Fibroblast of skin of right quadriceps (primary cell): Measurements from ENCODE around the gene LTB4R.

Experiments used
- DNase-seq: peaks from one replicate; pipeline ENCODE4 v3.0.0-alpha.2; 2013

Gene LTB4R

DNA sequence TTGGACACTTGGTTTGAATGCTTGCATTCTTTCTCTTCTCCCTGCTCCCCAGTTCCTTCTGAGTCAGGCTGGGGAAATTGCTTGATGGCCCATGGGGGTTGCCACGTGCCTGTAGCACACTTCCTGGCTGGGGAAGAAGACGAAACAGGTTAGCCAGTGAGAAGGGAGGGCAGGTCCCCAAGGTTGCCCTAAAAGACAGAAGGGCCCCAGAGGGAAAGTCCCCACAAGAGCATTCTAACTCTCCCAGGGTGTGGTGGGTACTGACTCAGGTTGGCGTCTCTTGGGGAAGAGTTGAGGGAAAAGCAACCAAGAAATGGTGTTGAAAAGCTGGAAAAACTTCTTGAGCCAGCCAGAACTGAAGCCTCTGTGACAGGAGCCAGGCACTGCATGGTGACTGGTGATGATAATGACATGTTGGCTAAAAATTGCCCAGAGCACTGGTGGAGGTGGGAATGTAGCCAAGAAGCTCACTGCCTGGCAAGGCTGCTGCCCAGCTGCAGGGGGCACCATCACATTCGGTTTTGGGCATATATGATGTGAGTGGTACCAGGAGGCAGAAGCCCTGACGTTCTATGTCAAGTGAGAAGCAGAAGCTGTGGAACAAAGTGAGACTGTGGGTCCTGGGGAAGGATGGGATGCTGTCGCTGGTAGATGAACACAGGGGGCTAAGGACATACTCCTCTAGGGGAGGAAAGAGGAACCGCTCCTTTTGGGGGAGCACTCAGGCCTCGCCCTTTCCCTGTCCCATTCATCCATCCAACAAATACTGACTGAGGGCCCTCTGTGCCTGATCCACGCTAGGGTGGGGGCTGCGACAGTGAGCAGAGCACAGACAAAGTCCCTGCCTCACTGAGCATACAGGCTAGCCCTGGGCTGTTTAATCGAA, 31.8 kb upstream of the LTB4R start:
- no peak for DNase-seq

DNA sequence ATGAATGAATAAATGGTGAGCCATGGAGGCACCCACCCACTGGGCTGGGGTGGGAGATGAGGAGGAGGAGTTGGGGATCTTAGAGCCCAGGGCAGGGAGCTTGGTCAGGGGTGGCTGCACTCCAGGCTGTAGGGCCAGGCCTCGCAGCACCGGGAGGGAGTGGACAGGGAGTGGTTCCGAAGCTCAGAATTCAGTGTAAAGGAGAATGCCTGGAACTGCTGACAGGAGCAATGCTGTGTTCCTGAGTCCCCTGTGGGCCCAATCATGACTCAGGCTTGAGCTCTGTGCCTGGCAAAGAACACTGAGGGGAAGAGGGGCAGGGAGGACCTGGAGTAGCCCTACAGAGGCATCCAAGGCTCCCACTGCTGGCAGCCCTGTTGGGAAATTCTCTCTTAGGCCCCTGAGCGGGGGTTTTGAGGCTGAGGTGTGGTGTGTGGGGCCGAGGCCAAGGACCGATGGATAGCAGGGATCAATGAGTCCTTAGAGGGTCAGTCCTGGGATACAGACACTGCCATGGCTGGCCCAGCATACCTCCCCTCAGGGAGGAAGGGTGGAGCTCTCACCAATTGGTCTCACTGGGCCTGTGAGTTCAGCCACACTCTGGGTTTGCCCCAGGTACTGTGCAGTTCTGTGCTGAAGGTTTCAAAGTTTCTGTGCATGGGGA, 30.4 kb upstream of the LTB4R start:
- no peak for DNase-seq

DNA sequence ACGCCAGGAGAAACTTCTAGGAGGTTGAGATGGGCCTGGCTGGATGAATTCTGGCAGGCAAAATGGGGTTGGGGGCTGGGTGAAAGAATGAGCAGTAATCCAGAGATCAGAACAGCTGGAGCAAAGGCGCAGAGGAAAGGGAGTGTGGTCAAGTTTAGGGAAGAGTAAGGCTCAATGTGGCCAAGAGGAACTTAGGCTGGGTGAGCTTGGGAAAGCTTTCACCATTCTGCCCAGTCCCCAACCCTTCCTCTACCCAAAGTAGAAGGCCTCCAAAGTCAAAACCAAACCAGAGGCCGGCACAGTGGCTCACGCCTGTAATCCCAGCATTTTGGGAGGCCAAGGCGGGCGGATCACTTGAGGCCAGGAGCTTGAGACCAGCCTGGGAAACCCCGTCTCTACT, 29.7 kb upstream of the LTB4R start:
- DNase-seq, result no peak

DNA sequence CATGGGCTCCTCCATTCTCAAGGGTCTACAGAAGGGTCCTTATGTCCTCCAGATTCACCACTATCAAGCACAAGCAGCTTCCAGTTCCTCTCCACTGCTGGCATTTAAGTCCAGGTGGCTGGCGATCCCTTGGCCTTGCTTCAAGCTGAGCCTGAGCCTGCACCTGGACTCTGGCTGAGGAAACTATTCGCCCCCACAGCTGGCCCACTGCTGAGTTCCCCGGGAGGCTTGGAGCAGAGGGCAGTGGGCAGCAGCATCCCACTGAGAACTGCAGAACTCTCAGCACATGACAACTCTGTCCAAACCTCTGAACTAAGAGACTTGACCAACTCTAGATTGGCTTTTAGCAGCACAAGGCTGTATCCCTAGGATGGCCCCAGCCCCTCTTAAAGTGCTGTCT, 28.6 kb upstream of the LTB4R start:
- no peak for DNase-seq

DNA sequence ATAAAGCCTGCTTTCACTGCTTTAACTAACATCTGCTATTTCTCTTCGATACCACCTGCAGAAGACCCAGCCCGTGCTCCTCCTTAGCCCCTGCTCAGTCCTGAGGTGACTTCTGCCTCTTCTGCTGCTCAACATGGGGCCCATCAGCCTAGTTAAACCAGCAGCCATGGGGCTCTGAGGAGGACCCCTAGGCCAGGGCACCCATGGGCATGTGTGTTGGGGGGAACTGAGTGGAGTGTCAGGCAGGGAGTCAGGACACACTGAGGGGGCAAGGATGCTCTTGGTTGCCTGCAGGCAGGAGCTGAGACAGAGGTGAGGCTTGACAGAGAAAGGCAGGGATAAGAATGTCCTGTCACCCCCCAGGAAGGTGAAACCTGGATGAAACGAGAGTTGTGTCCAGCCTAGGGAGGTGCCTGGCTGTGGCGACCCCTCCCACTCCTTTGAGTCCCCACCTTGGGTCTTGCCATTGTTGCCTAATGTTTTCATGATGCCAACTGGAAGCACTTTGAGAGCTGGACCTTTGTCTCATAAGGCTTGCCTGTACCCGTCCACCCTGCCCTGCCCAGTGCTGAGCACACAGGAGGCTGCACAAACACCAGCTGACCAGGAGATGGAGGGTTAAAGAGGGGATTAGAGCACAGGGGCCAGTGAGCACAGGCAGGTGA, 27.4 kb upstream of the LTB4R start:
- no peak for DNase-seq

DNA sequence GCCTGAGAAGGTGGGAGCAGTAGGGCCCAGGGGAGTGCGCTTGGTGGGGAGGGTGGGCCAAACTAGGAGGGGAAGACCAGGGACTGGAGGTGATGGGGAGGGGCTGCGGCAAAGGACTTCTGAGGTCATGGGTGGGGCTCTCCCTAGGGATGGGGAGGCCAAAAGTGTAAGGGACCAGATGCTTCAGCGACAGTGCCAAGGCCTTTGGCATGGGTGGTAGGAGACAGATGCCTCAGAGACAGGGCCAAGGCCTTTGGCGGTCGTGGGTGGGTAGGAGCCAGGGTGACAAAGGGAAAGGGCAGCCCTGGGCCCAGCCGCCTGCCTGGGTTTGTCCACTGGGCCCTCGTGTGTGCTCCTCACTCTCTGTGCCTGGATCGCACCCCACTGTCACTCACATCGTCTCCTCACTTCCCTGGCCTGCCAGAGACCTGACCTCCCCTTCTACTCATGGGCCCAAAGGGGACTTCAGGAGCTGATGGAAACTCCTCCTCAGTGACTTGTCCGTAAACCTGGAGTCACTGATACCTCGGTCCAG, 26.7 kb upstream of the LTB4R start:
- DNase-seq, result no peak

DNA sequence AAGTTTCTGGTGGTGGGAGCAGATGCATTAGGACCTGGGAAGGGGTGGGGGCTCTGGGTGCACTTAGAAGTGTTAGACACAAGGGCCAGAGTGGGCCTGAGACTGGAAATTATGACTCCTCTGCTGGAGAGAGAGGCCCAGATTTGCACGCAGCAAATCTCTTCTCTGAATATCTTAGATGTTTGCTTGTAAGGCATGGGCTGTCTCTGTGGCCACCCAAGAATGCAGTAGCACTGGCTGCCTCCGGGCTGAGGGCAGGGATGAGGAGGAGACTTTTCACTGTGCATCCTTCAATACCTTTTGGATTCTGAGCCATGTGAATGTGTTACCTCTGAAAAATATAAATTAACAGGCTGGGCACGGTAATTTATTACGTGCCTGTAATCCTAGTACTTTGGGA, 26.0 kb upstream of the LTB4R start:
- no peak for DNase-seq

DNA sequence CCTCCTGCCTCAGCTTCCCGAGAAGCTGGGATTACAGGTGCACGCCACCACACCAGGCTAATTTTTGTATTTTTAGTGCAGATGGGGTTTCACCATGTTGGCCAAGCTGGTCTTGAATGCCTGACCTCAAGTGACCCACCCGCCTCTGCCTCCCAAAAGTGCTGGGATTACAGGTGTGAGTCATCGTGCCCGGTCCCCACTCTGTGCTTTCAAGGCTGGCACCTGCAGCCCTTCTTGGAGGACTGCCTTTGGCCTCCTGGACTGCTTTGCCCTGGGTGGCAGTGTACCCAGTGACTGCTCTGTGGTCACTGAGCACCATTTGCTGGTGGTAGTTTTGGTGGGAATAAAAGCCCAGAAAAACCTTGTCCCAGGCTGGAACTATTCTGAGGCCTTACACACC, 24.3 kb upstream of the LTB4R start:
- no peak for DNase-seq

DNA sequence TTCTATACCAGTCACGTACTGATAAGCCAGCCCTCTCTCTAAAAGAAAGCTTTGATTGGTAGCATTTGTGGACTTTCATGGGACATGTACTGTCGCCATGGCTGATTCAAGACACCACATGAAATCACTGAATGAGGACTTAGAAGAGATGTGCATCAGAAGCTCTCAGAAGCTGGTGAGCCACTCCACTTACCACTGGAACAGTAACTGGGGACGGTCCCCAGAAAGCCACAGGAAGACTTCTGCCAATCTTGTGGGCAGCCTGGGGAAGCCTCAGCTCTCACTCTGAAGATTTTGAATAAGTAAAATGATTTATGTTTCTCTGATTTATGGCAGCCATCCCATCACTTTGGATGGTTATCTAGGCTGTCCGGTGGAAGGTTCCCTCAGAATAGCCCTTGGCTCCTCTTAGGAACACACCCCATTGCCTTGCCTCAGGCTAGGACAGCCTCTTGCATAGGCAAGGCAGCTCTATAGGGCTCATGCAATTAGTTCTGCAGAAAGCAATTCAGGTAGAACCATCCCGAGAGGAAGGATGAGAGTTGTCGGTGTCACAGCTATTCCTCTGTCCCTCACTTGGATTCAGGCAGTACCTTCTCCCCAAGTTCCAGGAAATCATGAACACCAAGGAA, 21.5 kb upstream of the LTB4R start:
- no peak for DNase-seq

DNA sequence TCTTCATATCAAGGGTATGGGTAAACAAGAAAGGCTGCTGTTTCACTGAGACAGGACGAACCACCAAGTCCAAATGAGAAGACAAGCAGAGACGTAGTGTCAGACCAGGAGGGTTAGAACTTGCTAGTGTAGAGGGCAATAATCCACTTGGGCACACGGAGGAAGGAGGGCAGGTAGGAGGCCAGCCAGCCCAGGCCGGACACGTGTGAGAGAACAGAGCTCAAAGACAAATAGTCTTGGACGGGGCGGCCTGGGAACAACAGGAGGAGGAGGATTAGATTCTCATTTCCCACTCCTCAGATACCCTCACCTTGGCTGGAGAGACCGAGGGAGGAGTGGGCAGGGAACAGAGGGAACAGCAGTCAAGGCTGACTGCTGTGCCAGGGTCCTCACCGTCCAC, 20.6 kb upstream of the LTB4R start:
- no peak for DNase-seq

DNA sequence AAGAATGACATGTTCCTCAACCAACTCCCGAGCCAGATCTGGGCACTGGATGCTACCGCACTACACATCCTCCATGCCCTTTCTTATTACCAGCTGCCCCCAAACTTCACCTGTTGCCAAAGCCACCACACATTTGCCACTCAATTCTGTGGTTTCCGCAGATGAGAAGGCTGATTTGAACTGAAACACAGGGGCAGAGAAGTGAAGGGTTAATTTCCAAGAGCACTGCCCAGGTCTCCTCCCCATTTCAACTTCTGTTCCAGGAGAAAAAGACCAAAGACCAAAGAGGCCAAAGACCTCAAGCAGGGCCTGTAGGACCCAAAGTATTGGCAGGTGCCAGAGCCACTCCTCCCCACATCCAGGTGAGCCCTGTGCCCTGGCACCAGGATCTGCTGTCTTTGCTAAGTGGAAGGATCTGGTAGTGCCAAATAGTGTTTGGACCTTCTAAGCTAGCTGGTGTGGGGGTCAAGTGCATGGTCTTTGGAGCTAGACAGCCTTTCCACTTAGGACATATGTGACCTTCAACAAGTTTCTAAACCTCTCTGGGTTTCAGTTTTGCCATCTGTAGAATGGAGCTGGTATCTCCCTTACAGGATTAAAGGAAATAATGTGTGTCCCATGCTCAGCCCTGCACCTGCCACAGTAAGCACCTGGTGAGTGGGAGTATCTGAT, 19.7 kb upstream of the LTB4R start:
- no peak for DNase-seq

DNA sequence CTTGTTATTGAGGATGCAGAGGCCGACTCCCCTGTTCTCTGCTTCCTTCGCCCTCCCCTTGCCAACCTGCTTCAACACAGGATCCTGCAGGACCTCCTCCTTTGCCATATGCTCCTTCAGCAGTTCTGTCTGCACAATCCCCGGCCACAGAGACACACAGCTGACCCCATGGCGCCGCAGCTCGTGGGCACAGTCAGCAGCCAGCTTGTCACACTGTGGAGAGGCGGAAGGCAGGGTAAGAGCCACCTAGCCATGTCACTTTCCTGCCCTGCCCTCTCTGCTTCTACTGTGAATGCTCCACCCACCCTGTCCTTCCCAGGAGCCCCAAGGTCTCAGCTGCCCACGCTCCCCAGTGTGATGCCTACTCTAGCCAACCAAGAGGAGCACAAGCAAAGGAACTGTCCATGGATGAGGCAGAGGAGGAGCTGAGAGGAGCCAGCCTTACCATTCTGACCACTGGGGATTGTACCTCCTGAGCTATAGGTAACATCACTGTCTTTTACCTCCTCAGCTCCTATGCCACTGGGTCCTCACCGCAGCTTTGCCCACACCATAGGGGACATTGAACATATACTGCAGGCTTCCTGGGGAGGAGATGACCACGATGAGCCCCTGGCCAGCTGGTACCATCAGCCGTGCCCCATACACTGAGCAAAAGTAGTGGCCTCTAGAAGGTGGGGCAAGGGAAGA, 19.0 kb upstream of the LTB4R start:
- DNase-seq, result no peak

DNA sequence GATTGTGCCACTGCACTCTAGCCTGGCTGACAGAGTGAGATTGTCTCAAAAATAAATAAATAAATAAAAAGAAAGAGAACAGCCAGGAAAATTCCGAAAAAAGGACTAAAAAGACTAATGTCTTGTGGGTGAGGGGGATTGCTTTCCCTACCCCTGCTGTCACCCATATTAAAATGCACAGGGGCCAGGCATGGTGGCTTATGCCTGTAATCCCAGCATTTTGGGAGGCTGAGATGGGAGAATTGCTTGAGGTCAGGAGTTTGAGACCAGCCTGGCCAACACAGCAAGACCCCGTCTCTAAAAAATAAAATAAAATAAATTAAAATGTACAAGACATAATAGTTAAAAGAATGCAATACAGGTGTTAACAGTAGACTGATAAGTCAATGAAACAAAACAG, 17.8 kb upstream of the LTB4R start:
- DNase-seq, result no peak

DNA sequence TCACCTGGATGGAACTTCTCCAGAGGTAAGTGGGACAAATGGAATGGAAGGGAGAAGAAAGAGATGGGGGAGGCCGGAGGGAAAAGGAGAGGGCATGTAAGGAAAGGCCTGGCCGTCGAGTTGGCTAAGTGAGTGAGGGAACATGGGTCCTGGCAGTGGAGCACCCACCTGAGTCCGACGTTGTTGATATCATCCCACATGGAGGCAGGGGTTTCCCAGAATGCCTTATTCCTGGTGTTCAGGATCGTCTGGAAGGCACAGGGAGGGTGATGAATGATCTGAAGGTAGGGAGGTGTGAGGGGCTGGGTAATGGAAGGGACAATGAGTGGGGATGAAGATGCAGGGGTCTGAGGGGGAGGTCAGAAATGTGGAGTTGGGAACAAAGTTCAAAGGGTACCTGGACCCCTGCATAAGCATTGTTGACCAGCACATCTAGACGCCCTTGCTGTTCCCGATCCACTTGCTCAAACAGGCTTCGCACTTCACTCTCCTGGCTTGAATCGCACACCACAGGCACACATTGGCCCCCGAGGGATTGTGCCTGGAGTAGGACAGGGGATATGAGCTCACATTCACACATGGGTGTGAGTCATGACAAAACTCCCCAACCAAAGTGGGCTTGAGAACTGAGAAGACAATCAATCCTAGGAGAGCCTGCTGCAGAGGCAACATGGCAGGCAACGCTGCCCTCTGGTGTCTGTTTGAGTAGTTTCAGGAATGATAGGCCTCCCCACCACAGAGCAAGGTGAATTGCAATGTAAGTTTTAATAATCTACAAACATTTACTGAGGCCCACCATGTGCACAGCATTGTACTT, 14.8 kb upstream of the LTB4R start:
- peak; percentile 93 for DNase-seq

DNA sequence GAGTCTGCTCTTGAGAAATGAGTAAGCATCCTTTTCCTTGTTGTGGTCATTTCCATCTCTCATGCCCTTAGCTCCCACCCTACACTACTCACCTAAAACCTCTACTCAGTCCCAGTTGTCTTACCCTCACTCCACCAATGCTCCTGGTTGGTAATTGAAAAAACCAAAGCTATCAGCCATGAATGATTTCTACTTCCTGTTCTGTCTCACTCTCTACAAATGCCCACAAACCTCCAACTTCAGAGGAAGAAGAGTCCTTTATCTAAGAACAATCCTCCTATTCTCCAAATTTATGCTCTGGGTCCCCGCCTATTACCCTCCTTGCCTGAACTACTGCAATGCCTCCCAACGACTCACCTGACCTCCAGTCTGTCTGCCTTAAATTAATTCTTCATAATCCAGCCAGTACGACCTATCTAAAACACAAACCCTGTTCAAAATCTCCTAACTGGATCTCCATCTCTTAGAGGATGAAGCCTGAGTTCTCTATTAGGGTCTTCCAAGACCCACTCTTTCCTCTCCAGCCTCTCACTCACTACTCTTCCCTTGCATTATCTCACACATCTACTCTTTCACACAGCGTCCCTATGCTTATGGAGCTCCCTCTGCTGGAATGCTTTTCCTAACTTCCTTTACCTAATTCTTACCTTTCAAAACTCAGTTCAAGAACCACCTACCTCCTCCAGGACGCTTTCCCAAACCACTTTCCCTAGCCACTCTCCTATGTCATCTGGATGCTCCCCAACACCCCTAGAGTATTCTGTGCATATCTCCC, 13.9 kb upstream of the LTB4R start:
- DNase-seq, result peak; percentile 18

DNA sequence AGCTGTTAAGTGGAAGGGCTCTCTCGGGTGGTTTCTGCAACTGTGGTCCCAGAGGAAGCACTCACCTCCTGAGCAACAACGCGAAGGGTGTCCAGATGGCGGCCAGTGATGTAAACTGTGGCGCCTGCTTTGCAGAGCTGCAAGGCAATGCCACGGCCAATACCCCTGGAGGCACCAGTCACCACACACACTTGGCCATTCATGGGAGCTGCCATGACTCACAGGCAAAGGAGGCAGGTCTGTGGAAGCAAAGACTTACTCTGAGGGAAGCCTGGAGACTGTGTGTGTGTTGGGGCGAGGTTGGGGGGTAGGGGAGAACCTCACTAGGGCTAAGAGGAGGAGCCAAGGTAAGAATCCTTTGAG, 12.4 kb upstream of the LTB4R start:
- DNase-seq, result peak; percentile 38

DNA sequence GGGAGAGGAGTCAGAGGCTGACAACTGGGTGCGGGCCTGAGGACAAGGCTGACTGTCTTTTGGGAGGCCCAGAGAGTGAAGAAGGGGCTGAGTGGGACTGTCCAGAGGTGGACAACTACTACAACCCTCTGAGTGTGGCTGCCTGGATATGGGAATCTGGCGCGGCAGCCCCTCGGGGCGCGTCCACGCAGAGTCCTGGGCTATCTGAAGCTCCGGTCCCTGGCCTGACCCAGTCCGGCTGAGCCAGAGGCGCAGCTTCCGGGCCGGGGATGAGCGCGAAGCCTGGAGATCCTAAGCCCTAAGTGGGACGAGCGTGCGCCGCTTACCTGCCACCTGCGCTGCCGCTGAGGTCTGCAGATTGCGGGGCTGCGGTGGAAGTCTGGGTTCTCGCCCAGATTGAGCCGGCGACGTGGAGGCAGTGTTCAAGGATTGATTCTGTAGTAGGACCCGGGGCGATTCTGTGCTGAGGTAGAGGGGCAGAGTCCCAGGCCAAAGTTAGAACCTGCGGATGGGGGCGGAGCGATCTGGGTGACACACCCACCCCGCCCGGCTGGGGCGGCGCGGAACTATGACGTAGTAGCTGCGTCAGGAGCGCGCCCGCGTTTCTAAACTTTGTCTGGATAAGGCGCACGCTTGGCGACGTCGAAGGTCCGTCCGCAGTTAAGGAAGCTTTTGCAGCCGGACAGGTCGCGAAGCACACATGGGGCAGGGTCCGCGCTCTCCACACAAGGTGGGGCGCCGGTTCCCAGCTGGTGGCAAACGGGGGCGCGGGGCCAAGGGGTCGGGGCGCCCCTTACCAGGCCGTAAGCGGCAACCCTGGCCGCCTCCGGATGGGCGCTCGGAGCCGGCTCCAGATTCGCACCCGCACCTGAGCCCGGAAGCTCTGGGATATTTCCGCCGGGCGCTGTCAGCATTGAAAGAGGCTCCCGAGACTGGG, 11.8 kb upstream of the LTB4R start, which contains the start of the genes DHRS1 and NOP9:
DHRS1 (minus strand) TSS at position 526 of the 937 bp plus-strand sequence. CDS start 674 bp downstream, outside the sequence.
NOP9 (plus strand) TSS at position 596 of the 937 bp plus-strand sequence; CDS start at position 701, 105 bp downstream.
- peak; percentile 85 for DNase-seq

DNA sequence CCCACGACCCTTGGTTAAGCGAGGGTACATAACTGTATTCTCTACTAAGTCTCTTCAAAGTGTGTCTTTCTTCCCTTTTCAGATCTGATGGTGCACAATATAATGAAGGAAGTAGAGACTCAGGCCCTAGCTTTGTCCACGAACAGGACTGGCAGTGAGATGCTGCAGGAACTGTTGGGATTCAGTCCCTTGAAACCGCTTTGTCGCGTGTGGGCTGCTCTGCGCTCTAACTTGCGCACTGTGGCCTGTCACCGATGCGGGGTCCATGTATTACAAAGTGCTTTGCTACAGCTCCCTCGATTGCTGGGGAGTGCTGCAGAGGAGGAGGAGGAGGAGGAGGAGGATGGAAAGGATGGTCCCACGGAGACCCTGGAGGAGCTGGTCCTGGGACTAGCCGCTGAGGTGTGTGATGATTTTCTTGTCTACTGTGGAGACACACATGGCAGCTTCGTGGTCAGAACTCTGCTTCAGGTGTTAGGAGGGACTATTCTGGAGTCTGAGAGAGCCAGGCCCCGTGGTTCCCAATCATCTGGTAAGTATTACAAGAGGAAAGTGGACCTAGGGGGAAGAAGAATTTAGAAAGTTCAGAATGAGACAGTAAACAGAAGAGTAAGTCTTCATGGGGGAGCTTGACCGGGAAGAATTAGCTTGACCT, 10.8 kb upstream of the LTB4R start:
- DNase-seq, result no peak
